Erythroblast (primary cell): ENCODE results near the gene GRIK1.

Source experiments
- GATA1 ChIP-seq: IDR thresholded peaks from 2 replicates; pipeline ENCODE4 v1.6.1; 2011; ENCODE audit warnings: low read depth, mild to moderate bottlenecking, control low read depth, low read length, moderate library complexity
- POLR2A ChIP-seq: IDR thresholded peaks from 2 replicates; pipeline ENCODE4 v1.6.1; 2011; ENCODE audit warnings: mild to moderate bottlenecking, low read length

DNA sequence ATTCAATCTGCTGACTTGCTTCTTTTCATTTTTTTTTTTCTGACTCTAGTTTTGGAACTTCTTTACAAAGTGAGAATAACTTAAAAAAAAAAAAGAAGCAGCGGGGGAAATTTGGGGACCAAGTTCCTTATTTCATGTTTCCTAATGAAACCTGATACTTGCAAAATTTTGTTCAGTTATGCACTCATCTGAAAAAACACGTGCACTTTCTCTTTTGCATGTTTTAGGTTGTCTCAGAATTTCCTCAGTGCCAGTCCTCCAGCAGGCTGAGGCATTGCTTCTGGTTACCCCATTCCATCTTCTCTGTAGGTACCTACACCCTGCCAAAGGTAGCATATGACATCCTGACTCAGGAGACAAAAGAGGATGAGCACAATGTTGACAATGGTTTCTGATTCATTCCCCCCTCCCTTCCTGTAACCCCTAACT, 299.7 kb downstream of the GRIK1 start:
- TF ChIP-seq POLR2A (no peak), GATA1 (no peak)
